Prostate gland (tissue), 2 donors: ENCODE measurements around the gene GPR157. TPM values are rescaled to one million over a fixed set of nuclear protein-coding genes. Genes with fewer than 3 reads are reported as not detected.

Experiments
- DNase-seq: peaks from one replicate; pipeline ENCODE4 v3.0.0-alpha.2; 2019; ENCODE audit warnings: low spot score
- H3K27ac ChIP-seq, 2 donors: fragments of 200-600 bp; sonication (generic); 2 replicates each; pipeline ENCODE4 v1.5.1; 2017 to 2019
- H3K27me3 ChIP-seq: fragments of 200-600 bp; sonication (generic); replicated peaks from 2 replicates; pipeline ENCODE4 v1.5.1; 2019; ENCODE audit not compliant: insufficient read depth
- H3K36me3 ChIP-seq, 2 donors: fragments of 200-600 bp; sonication (generic); 1 replicate in 1 of 2; 2 replicates in 1 of 2; pipeline versions ENCODE4 v1.5.1 to v1.8.1; 2017 to 2019
- H3K4me1 ChIP-seq: fragments of 200-600 bp; sonication (generic); replicated peaks from 2 replicates; pipeline ENCODE4 v1.5.1; 2019
- H3K4me3 ChIP-seq, 2 donors: fragments of 200-600 bp; sonication (generic); 2 replicates each; pipeline ENCODE4 v1.5.1; 2017 to 2019
- H3K9me3 ChIP-seq: fragments of 200-600 bp; sonication (generic); 2 replicates; pipeline ENCODE4 v1.5.1; 2017
- CTCF ChIP-seq, 4 experiments: fragments of 200-600 bp in 2 of 4; fragments of 450-650 bp in 2 of 4; sonication (generic) in 2 of 4; IDR thresholded peaks; 1 replicate in 3 of 4; 2 replicates in 1 of 4; pipeline ENCODE4 v1.5.1; 2016 to 2019; ENCODE audit warnings: antibody characterized with exemption in 4 of 4, mild to moderate bottlenecking in 2 of 4, moderate library complexity in 2 of 4
- POLR2A ChIP-seq: fragments of 450-650 bp; IDR thresholded peaks from one replicate; pipeline ENCODE4 v1.6.1; 2016; ENCODE audit warnings: antibody characterized with exemption, mild to moderate bottlenecking
- POLR2AphosphoS5 ChIP-seq: sonication (generic); formaldehyde crosslinking; IDR thresholded peaks from one replicate; pipeline ENCODE4 v1.6.1; 2017; ENCODE audit warnings: antibody characterized with exemption
- WGBS: methylation state at CpG from one replicate; pipeline ENCODE4 v1.1.5; 2018; 5-methylcytosine and 5-hydroxymethylcytosine counted together
- intact Hi-C: fragments of 100-400 bp; cut with DNase I; formaldehyde crosslinking; loops from one replicate; pipeline ENCODE4 v1.14.2; 2022
- total RNA-seq, 2 donors: library from RNA; depleted of rRNA; stranded (reverse); fragments of >200 nt; gene quantifications; one replicate each; pipeline ENCODE4 v1.1.0, GENCODE V29; 2016

GPR157 gene
- total RNA-seq, 2 donors from 2014 or later = 5.6 to 10.7 TPM

- Histone ChIP-seq H3K9me3 (no peaks in the 10 kb centered on the region), H3K27ac (no peak overlapping the region), H3K27me3 (no peaks in the 10 kb centered on the region), H3K36me3 (no peaks in the 10 kb centered on the region), H3K4me3 (no peak overlapping the region), H3K4me1 (no peaks in the 10 kb centered on the region)
- intact Hi-C loops = no loop called here
- WGBS = 67% methylated on average over 7 of the region's 7 CpGs
- TF ChIP-seq POLR2AphosphoS5 = no peak
- no peak for TF ChIP-seq POLR2A
- TF ChIP-seq CTCF (IDR thresholded peaks at IDR 0.05) = no peak
- DNase-seq = no peak
These were observed 14.3 kb upstream of the GPR157 start for GRCh38 chr1:9143250-9143649.

GRCh38 chr1:9139930-9140329 lies 11.0 kb upstream of the GPR157 start:
- Histone ChIP-seq H3K9me3 (no peaks in the 10 kb centered on the region), H3K27me3 (no peaks in the 10 kb centered on the region), H3K4me1 (no peaks in the 10 kb centered on the region), H3K4me3 (no peak overlapping the region), H3K36me3 (no peaks in the 10 kb centered on the region), H3K27ac (no peak overlapping the region)
- TF ChIP-seq POLR2A (no peak), CTCF (IDR thresholded peaks at IDR 0.05) (no peak), POLR2AphosphoS5 (no peak)
- intact Hi-C loops = no loop called here
- no peak for DNase-seq
- WGBS = 74% methylated on average over 2 of the region's 2 CpGs

GRCh38 chr1:9136932-9137331 lies 8.0 kb upstream of the GPR157 start:
- no peaks in the 10 kb centered on the region for H3K36me3 ChIP-seq
- 87% methylated on average over 8 of the region's 8 CpGs for WGBS
- no peak for TF ChIP-seq POLR2A
- TF ChIP-seq CTCF (IDR thresholded peaks at IDR 0.05) = no peak
- TF ChIP-seq POLR2AphosphoS5 = no peak
- H3K4me3 ChIP-seq = no peak overlapping the region
- no peaks in the 10 kb centered on the region for H3K9me3 ChIP-seq
- no peaks in the 10 kb centered on the region for H3K27me3 ChIP-seq
- no peak for DNase-seq
- no peak overlapping the region for H3K27ac ChIP-seq
- intact Hi-C loops = no loop called here
- H3K4me1 ChIP-seq = no peaks in the 10 kb centered on the region

- Histone ChIP-seq H3K9me3 (no peaks in the 10 kb centered on the region), H3K4me3 (no peak overlapping the region), H3K27ac (no peak overlapping the region), H3K27me3 (no peaks in the 10 kb centered on the region), H3K4me1 (no peaks in the 10 kb centered on the region), H3K36me3 (no peaks in the 10 kb centered on the region)
- intact Hi-C loops = no loop called here
- no peak for TF ChIP-seq POLR2AphosphoS5
- TF ChIP-seq POLR2A = no peak
- TF ChIP-seq CTCF (IDR thresholded peaks at IDR 0.05) = no peak
- DNase-seq = no peak
- WGBS = 75% methylated on average over 10 of the region's 10 CpGs
These were observed 6.4 kb upstream of the GPR157 start for GRCh38 chr1:9135073-9135836.
